ENCODE data around the gene ZNF333. TPM values are rescaled to one million over a fixed set of nuclear protein-coding genes. Genes with fewer than 3 reads are reported as not detected.

The ZNF333 gene
- total RNA-seq, 1 experiment from 2014 or later, result 6.0 TPM

DNA sequence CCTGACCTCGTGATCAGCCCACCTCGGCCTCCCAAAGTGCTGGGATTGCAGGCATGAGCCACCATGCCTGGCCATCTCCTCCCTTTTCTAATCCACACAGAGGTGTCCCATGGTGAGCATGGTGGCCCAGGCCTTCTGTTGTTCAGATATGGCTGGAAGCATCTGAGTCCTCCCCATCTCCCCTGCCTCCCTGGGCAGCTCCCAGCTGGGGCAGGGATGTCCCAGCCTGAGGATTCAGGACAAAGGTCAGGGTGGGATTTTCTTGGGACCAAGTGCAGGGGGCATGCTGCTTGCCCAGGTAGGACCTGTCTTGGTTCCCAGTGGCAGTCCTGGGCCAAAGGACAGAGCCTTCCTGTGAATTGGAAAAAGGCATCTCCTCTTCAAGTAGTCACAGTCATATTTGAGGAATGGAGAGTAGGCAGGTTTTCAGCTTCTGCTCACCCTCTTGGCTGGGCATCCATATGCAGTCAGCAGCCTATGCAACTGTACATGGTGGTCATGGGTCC is 77.7 kb downstream of the ZNF333 start:
- no peak overlapping the region for H3K4ac ChIP-seq (ENCODE audit: low read depth, low read length)
- no peak overlapping the region for H4K5ac ChIP-seq (ENCODE audit: insufficient read length, low read depth, low read length)
- H2BK12ac ChIP-seq (ENCODE audit: insufficient read length, low read depth, low read length), result no peak overlapping the region
- no peak overlapping the region for H2BK120ac ChIP-seq (ENCODE audit: low read depth, low read length, poor library complexity, severe bottlenecking)
- Mint-ChIP-seq H3K36me3 (ENCODE audit: insufficient read depth in 1 of 3, low read depth in 3 of 3) (peaks cover 6 to 14% (median 6%) of the 10 kb centered on the region in 3 experiments), H3K27me3 (ENCODE audit: low read depth) (no peaks in the 10 kb centered on the region; the same call in 1 of the 2 replicates), H3K9me3 (peaks cover 20 to 75% of the 10 kb centered on the region in 2 experiments), H3K4me1 (no peaks in the 10 kb centered on the region; a peak in 1 of 4 replicates), H3K27ac (no peak overlapping the region), H3K4me3 (no peak overlapping the region)
- H2BK5ac ChIP-seq (ENCODE audit: insufficient read length, low read length), result no peak overlapping the region
- H3K14ac ChIP-seq (ENCODE audit: insufficient read depth, low read length), result no peak overlapping the region
- no peak overlapping the region for H2BK20ac ChIP-seq (ENCODE audit: low read depth, low read length, poor library complexity, severe bottlenecking)
- no peak overlapping the region for H3K4me2 ChIP-seq (ENCODE audit: insufficient read depth, insufficient read length, low read length)
- H3K56ac ChIP-seq (ENCODE audit: insufficient read length, low read depth, low read length), result no peak overlapping the region
- TF ChIP-seq, protein P1, sequence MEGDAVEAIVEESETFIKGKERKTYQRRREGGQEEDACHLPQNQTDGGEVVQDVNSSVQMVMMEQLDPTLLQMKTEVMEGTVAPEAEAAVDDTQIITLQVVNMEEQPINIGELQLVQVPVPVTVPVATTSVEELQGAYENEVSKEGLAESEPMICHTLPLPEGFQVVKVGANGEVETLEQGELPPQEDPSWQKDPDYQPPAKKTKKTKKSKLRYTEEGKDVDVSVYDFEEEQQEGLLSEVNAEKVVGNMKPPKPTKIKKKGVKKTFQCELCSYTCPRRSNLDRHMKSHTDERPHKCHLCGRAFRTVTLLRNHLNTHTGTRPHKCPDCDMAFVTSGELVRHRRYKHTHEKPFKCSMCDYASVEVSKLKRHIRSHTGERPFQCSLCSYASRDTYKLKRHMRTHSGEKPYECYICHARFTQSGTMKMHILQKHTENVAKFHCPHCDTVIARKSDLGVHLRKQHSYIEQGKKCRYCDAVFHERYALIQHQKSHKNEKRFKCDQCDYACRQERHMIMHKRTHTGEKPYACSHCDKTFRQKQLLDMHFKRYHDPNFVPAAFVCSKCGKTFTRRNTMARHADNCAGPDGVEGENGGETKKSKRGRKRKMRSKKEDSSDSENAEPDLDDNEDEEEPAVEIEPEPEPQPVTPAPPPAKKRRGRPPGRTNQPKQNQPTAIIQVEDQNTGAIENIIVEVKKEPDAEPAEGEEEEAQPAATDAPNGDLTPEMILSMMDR (conservative IDR thresholded peaks at IDR 0.05), result no peak
- H3T11ph ChIP-seq (ENCODE audit: low read length), result no peak overlapping the region
- no peaks in the 10 kb centered on the region for H3K79me1 ChIP-seq (ENCODE audit: insufficient read depth, low read depth, low read length, poor library complexity, severe bottlenecking)
- no peak overlapping the region for H4K91ac ChIP-seq (ENCODE audit: insufficient read length, low read depth, low read length)
- no peak overlapping the region for H2AK5ac ChIP-seq (ENCODE audit: insufficient read length, low read length)
- no peaks in the 10 kb centered on the region for H3K4me1 ChIP-seq (ENCODE audit: insufficient read depth, low read length)
- H3K23me2 ChIP-seq (ENCODE audit: insufficient read length, low read depth, low read length, poor library complexity, severe bottlenecking), result no peaks in the 10 kb centered on the region
- H4K20me1 ChIP-seq (ENCODE audit: control insufficient read depth, insufficient read depth, insufficient read length), result no peaks in the 10 kb centered on the region
- no peak for DNase-seq
- no peak overlapping the region for H3K27ac ChIP-seq (ENCODE audit: insufficient read length, low read depth, low read length)
- WGBS (ENCODE audit: extremely low coverage, insufficient read length, low lambda C conversion rate), result no CpG with 5 or more reads among the region's 2 CpGs
- no peaks in the 10 kb centered on the region for H3K27me3 ChIP-seq (ENCODE audit: insufficient read depth, low read length)
- no peak overlapping the region for H2BK15ac ChIP-seq (ENCODE audit: low read depth, low read length)
- no peaks in the 10 kb centered on the region for H3K9me3 ChIP-seq (ENCODE audit: control insufficient read depth, low read depth, low read length)
- H3K9ac ChIP-seq (ENCODE audit: extremely low read depth, insufficient read length, low read length), result no peak overlapping the region
- no peak overlapping the region for H4K8ac ChIP-seq (replicated peaks; ENCODE audit: insufficient read length, low read depth, low read length)
- no peak overlapping the region for H3K23ac ChIP-seq (ENCODE audit: insufficient read length, low read depth, low read length)
- no peak overlapping the region for H2AFZ ChIP-seq (ENCODE audit: low read length)
- no peak overlapping the region for H3K18ac ChIP-seq (ENCODE audit: insufficient read length, low read depth, low read length)
- no peaks in the 10 kb centered on the region for H3K79me2 ChIP-seq (ENCODE audit: insufficient read depth, low read length)
